KMS-11 (cell line): ENCODE results near the gene EPHX1.

Experiments used
- H2AFZ ChIP-seq: fragments of 200-600 bp; sonication (generic); 2 replicates; pipeline ENCODE4 v1.6.1; 2016; ENCODE audit warnings: antibody characterized with exemption, mixed run types, low read depth
- H3K27ac ChIP-seq: fragments of 200-600 bp; sonication (generic); 2 replicates; pipeline ENCODE4 v1.6.1; 2016; ENCODE audit warnings: mild to moderate bottlenecking, mixed run types
- H3K27me3 ChIP-seq: fragments of 200-600 bp; sonication (generic); 2 replicates; pipeline ENCODE4 v1.6.1; 2017; ENCODE audit warnings: mild to moderate bottlenecking, low read depth, mixed run types, moderate library complexity; ENCODE audit not compliant: insufficient read depth
- H3K36me3 ChIP-seq: fragments of 200-600 bp; sonication (generic); 2 replicates; pipeline ENCODE4 v1.6.1; 2017; ENCODE audit warnings: mild to moderate bottlenecking, mixed run types; ENCODE audit not compliant: insufficient read depth
- H3K4me1 ChIP-seq: fragments of 200-600 bp; sonication (generic); 2 replicates; pipeline ENCODE4 v1.6.1; 2016; ENCODE audit warnings: mild to moderate bottlenecking, low read depth, mixed run types; ENCODE audit not compliant: poor library complexity, severe bottlenecking
- H3K4me2 ChIP-seq: fragments of 200-600 bp; sonication (generic); 2 replicates; pipeline ENCODE4 v1.7.0; 2016; ENCODE audit warnings: mild to moderate bottlenecking, mixed run types
- H3K4me3 ChIP-seq: fragments of 200-600 bp; sonication (generic); IDR thresholded peaks from 2 replicates; pipeline ENCODE4 v1.6.1; 2017; ENCODE audit warnings: low read depth, low read length, mixed read lengths; ENCODE audit not compliant: insufficient read depth
- H3K79me2 ChIP-seq: fragments of 200-600 bp; sonication (generic); 2 replicates; pipeline ENCODE4 v1.6.1; 2016; ENCODE audit warnings: low read depth, mixed run types; ENCODE audit not compliant: insufficient read depth
- H3K9ac ChIP-seq: fragments of 200-600 bp; sonication (generic); 2 replicates; pipeline ENCODE4 v1.6.1; 2016; ENCODE audit warnings: mild to moderate bottlenecking, mixed run types
- H4K20me1 ChIP-seq: fragments of 200-600 bp; sonication (generic); 2 replicates; pipeline ENCODE4 v1.6.1; 2016; ENCODE audit warnings: mild to moderate bottlenecking, mixed run types; ENCODE audit not compliant: insufficient read depth
- CTCF ChIP-seq: fragments of 200-600 bp; sonication (generic); conservative IDR thresholded peaks from 2 replicates; pipeline ENCODE4 v1.6.1; 2017; ENCODE audit warnings: low read depth, mild to moderate bottlenecking, antibody characterized with exemption, low read length, moderate library complexity, mixed read lengths

EPHX1 gene

GRCh38 chr1:225860107-225860506 is 50.2 kb downstream of the EPHX1 start:
- peaks cover 36% of the 10 kb centered on the region for H3K4me1 ChIP-seq
- H3K36me3 ChIP-seq = peaks cover 5% of the 10 kb centered on the region; the same call in 1 of the 2 replicates
- no peaks in the 10 kb centered on the region for H4K20me1 ChIP-seq
- H3K27me3 ChIP-seq = no peaks in the 10 kb centered on the region
- TF ChIP-seq CTCF = no peak
- no peak overlapping the region for H3K4me2 ChIP-seq
- no peak overlapping the region for H3K4me3 ChIP-seq
- no peak overlapping the region for H3K9ac ChIP-seq
- no peak overlapping the region for H2AFZ ChIP-seq
- H3K27ac ChIP-seq = no peak overlapping the region
- H3K79me2 ChIP-seq = no peaks in the 10 kb centered on the region

GRCh38 chr1:225860876-225861441 is 51.0 kb downstream of the EPHX1 start:
- H3K4me2 ChIP-seq = no peak overlapping the region
- no peaks in the 10 kb centered on the region for H4K20me1 ChIP-seq
- no peak overlapping the region for H3K9ac ChIP-seq
- H3K4me3 ChIP-seq = no peak overlapping the region
- peaks cover 27% of the 10 kb centered on the region for H3K4me1 ChIP-seq
- H3K79me2 ChIP-seq = no peaks in the 10 kb centered on the region
- TF ChIP-seq CTCF = no peak
- no peaks in the 10 kb centered on the region for H3K27me3 ChIP-seq
- H3K36me3 ChIP-seq = peaks cover 5% of the 10 kb centered on the region; the same call in 1 of the 2 replicates
- no peak overlapping the region for H2AFZ ChIP-seq
- no peak overlapping the region for H3K27ac ChIP-seq

- TF ChIP-seq CTCF = no peak
Observed at GRCh38 chr1:225861834-225862580, 52.1 kb downstream of the EPHX1 start.

GRCh38 chr1:225862581-225862950 is 52.6 kb downstream of the EPHX1 start:
- H3K27ac ChIP-seq = no peak overlapping the region
- no peaks in the 10 kb centered on the region for H3K27me3 ChIP-seq
- H3K4me3 ChIP-seq = no peak overlapping the region
- TF ChIP-seq CTCF = no peak
- no peak overlapping the region for H3K4me2 ChIP-seq
- H3K9ac ChIP-seq = no peak overlapping the region
- no peaks in the 10 kb centered on the region for H4K20me1 ChIP-seq
- H3K4me1 ChIP-seq = peaks cover 11% of the 10 kb centered on the region
- peaks cover 5% of the 10 kb centered on the region; the same call in 1 of the 2 replicates for H3K36me3 ChIP-seq
- no peak overlapping the region for H2AFZ ChIP-seq
- no peaks in the 10 kb centered on the region for H3K79me2 ChIP-seq

More at GRCh38 chr1:225861834-225862580, 52.1 kb downstream of the EPHX1 start:
- H3K9ac ChIP-seq = no peak overlapping the region
- no peaks in the 10 kb centered on the region for H3K79me2 ChIP-seq
- H3K4me2 ChIP-seq = no peak overlapping the region
- peaks cover 17% of the 10 kb centered on the region for H3K4me1 ChIP-seq
- H3K27ac ChIP-seq = no peak overlapping the region
- no peaks in the 10 kb centered on the region for H3K27me3 ChIP-seq
- no peak overlapping the region for H2AFZ ChIP-seq
- peaks cover 5% of the 10 kb centered on the region; the same call in 1 of the 2 replicates for H3K36me3 ChIP-seq
- no peaks in the 10 kb centered on the region for H4K20me1 ChIP-seq
- no peak overlapping the region for H3K4me3 ChIP-seq
